ENCODE data around the gene COPZ1.

Gene COPZ1

DNA sequence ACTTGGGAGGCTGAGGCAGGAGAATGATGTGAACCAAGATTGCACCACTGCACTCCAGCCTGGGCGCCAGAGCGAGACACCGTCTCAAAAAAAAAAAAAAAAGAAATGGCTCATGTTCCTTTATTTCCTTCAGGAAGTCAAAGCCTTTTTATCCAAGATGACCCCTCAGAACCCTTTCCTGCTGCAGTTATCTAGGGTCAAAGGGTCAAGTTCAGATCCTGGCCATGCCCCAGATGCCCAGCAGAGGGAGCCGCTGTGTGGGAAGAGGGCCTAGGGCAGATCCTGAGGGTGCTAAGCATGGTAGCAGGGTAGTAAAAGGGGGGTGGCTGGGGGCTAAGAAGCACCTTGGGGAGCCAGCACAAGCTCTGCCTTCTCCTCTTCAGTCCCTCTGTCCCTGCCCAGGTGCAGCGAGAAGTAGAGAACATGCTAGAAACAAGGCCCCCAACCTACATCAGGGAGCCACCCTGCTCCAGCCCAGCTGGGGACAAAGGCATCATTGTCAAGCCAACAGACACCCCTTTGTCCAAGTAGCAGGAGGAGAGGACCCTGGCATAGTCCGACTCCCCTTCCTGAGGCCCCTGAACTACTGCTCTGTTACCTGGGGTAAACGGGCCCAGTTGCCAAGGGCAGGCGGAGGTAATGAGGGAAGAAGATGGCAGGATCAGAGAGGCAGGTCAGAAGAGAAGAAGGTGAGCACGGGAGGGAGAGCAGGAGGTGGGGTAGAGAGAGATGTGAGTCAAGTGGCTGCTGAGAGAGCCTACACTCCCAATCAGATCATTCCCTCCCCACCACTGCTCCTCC is 30.6 kb upstream of the COPZ1 start:
- Histone ChIP-seq H3K4me1 (no peaks in the 10 kb centered on the region), H3K27me3 (peaks cover 0 to 16% of the 10 kb centered on the region in 2 donors), H3K36me3 (no peaks in the 10 kb centered on the region), H3K27ac (no peak overlapping the region), H3K4me3 (no peak overlapping the region), H3K9me3 (no peaks in the 10 kb centered on the region)
- DNase-seq: peak in 1 of 2 donors; percentile 38
- TF ChIP-seq, protein P1, sequence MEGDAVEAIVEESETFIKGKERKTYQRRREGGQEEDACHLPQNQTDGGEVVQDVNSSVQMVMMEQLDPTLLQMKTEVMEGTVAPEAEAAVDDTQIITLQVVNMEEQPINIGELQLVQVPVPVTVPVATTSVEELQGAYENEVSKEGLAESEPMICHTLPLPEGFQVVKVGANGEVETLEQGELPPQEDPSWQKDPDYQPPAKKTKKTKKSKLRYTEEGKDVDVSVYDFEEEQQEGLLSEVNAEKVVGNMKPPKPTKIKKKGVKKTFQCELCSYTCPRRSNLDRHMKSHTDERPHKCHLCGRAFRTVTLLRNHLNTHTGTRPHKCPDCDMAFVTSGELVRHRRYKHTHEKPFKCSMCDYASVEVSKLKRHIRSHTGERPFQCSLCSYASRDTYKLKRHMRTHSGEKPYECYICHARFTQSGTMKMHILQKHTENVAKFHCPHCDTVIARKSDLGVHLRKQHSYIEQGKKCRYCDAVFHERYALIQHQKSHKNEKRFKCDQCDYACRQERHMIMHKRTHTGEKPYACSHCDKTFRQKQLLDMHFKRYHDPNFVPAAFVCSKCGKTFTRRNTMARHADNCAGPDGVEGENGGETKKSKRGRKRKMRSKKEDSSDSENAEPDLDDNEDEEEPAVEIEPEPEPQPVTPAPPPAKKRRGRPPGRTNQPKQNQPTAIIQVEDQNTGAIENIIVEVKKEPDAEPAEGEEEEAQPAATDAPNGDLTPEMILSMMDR (IDR thresholded peaks at IDR 0.05): peak; percentile 53 to 58
- intact Hi-C loops (cut with DNase I; ENCODE audit: low total_unique reads): no loop called here

DNA sequence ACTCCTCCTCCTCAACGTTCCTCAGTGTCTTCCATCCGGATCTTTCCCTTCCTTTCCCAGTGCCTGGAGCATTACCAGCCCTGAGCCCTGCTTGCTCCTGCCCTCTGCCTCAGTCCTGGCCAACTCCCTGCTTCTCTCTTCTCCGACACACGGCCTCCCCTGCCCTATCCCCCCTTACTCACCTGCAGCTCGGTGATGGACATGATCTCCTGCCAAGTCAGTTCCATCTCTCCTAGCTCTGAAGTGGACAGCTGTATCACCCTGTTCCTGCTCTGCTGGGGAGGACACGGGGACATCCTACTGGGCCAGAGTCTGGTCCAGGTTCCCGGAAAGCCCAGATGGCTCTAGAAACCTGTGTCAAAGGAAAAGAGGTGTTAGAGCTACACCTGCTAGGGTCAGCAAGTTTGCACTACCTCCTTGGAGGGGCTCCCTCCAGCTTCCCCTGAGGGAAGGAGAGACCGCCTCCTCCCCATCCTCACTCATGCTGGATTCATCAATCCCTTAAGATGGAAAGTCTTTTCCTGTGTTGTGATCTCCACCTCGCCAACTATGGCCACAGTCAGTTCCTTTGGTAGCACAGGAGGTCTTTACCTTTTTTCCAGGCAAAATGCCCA is 29.9 kb upstream of the COPZ1 start:
- TF ChIP-seq, protein P1 (IDR thresholded peaks at IDR 0.05): no peak
- Histone ChIP-seq H3K27ac (no peak overlapping the region), H3K9me3 (no peaks in the 10 kb centered on the region), H3K36me3 (no peaks in the 10 kb centered on the region), H3K4me3 (no peak overlapping the region), H3K27me3 (peaks cover 0 to 17% of the 10 kb centered on the region in 2 donors), H3K4me1 (peaks cover 0 to under 1% (median 0%) of the 10 kb centered on the region in 4 donors)
- DNase-seq: no peak
- intact Hi-C loops (cut with DNase I; ENCODE audit: low total_unique reads): no loop called here

DNA sequence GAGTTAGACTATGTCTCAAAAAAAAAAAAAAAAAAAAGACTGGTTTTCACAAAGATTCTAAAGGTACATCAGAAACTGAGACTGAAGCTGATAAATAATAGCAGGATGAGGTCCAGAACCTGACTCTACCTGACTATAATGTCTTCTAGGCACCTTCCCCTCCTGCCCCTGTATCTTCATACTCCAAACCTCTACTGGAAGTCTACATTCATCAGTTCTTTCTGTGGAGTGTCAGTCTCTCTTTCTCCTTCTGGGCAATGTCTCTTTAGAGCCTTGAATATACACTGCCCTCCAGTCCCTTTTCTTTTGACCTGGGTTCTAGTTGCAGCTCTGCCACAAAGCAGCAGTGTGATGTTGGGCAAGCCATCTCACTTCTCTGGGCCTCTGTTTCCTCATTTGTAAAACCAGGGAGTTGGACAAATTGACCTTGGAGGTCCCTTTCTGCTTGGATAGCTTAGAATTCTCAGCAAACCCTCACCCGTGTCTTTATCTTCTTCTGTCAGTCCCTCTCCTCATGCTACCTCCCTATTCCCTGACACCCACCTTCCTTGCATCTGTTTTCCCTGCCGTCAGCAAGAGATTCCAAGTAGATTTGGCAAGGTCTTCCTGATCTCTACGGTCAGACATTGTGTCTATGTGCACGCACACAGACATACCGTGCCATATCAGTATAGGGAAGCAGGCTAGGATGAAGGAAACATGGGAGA is 28.4 kb upstream of the COPZ1 start:
- peaks cover 0 to 17% of the 10 kb centered on the region in 2 donors for H3K27me3 ChIP-seq
- peaks cover 0 to 12% (median 9%) of the 10 kb centered on the region in 4 donors for H3K4me1 ChIP-seq
- no peak overlapping the region for H3K4me3 ChIP-seq
- H3K36me3 ChIP-seq: no peaks in the 10 kb centered on the region
- DNase-seq: no peak
- intact Hi-C loops (cut with DNase I; ENCODE audit: low total_unique reads): loop anchor here (2.0 kb wide), 1 partner anchor 66 kb away; no protein-coding TSS in a partner anchor
- TF ChIP-seq, protein P1 (IDR thresholded peaks at IDR 0.05): no peak
- H3K9me3 ChIP-seq: no peaks in the 10 kb centered on the region
- H3K27ac ChIP-seq: no peak overlapping the region

DNA sequence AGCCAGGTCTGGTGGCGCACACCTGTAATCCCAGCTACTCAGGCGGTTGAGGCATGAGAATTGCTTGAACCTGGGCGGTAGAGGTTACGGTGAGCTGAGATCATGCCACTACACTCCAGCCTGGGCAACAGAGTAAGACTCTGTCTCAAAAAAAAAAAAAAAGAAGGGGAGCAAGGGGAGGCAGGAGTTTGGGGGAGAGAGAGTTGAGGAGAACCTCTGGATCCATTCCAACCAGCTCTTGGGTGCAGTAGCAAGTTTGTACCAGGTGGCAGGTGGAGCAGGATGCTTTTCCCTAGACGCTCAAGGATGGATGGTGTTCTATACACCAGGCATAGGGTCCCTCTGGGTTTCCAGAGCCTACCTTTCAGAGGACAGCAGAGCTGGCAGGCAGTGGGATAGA is 26.0 kb upstream of the COPZ1 start:
- Histone ChIP-seq H3K4me1 (peaks cover 0 to 12% (median 9%) of the 10 kb centered on the region in 4 donors), H3K27ac (no peak overlapping the region), H3K36me3 (no peaks in the 10 kb centered on the region), H3K9me3 (no peaks in the 10 kb centered on the region), H3K27me3 (peaks cover 0 to 17% of the 10 kb centered on the region in 2 donors), H3K4me3 (no peak overlapping the region)
- TF ChIP-seq, protein P1 (IDR thresholded peaks at IDR 0.05): no peak
- intact Hi-C loops (cut with DNase I; ENCODE audit: low total_unique reads): no loop called here
- DNase-seq: no peak

DNA sequence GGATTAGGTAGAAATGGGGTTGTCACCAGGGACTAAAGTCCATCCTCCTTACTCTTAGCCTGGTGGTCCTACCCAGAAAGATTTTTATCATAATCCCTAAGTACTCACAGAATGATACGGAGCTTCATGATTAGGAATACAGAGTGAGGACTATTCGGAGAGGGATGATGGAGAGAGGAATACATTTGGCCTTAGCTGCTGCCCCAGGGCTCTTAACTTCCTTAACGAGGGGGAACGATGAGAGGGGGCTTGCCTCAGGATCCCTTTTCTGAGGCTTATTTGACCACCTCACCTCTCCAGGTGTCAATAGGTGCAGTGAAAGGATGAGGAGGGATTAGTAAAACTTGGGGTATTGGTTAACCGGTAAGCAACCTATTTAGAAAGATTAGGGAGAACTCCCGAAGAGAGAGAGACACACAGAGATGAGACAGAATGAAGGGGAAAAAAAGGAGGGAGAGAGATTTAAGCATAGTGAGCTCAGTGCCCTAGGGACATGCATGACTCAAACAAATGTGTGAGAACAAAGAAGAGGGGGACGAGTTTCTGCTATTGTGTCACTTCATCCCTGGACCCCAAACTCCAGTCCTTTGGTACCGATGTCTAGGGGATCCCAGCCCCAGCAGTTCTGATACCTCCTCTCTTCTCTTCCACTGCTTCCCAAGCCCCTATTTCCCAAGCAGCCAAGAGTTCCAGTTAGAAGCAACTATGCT is 25.3 kb upstream of the COPZ1 start:
- Histone ChIP-seq H3K9me3 (no peaks in the 10 kb centered on the region), H3K4me1 (peaks cover 0 to 19% (median 14%) of the 10 kb centered on the region in 4 donors), H3K36me3 (no peaks in the 10 kb centered on the region), H3K27ac (no peak overlapping the region), H3K27me3 (peaks cover 0 to 22% of the 10 kb centered on the region in 2 donors), H3K4me3 (no peak overlapping the region)
- no peak for DNase-seq
- intact Hi-C loops (cut with DNase I; ENCODE audit: low total_unique reads): no loop called here
- TF ChIP-seq, protein P1 (IDR thresholded peaks at IDR 0.05): no peak

All from tibial artery (tissue), 4 donors.